Parathyroid adenoma (tissue), 2 donors: ENCODE measurements around the gene SYPL1.

ENCODE experiments used
- H2AFZ ChIP-seq: fragments of 300-600 bp; sonication (generic); one replicate; pipeline ENCODE4 v1.7.0; 2017; ENCODE audit warnings: antibody characterized with exemption, mild to moderate bottlenecking
- H3K27ac ChIP-seq: fragments of 300-600 bp; sonication (generic); one replicate; pipeline ENCODE4 v1.7.0; 2017
- H3K27me3 ChIP-seq: fragments of 300-600 bp; sonication (generic); one replicate; pipeline ENCODE4 v1.7.0; 2017; ENCODE audit warnings: low read length; ENCODE audit not compliant: control insufficient read depth, insufficient read depth
- H3K36me3 ChIP-seq: fragments of 300-600 bp; sonication (generic); one replicate; pipeline ENCODE4 v1.7.0; 2017; ENCODE audit warnings: low read length; ENCODE audit not compliant: control insufficient read depth, insufficient read depth
- H3K4me1 ChIP-seq: fragments of 300-600 bp; sonication (generic); one replicate; pipeline ENCODE4 v1.7.0; 2017; ENCODE audit warnings: control low read depth
- H3K4me2 ChIP-seq: fragments of 300-600 bp; sonication (generic); one replicate; pipeline ENCODE4 v1.7.0; 2017; ENCODE audit warnings: low read length
- H3K4me3 ChIP-seq: fragments of 300-600 bp; sonication (generic); one replicate; pipeline ENCODE4 v1.7.0; 2017; ENCODE audit warnings: low read depth, low read length
- H3K79me2 ChIP-seq: fragments of 300-600 bp; sonication (generic); one replicate; pipeline ENCODE4 v1.7.0; 2017; ENCODE audit warnings: control low read depth
- H3K9ac ChIP-seq: fragments of 300-600 bp; sonication (generic); one replicate; pipeline ENCODE4 v1.7.0; 2017; ENCODE audit warnings: mild to moderate bottlenecking
- H3K9me3 ChIP-seq: fragments of 300-600 bp; sonication (generic); one replicate; pipeline ENCODE4 v1.7.0; 2017; ENCODE audit warnings: low read length; ENCODE audit not compliant: control insufficient read depth
- CTCF ChIP-seq: fragments of 300-600 bp; sonication (generic); IDR thresholded peaks from one replicate; pipeline ENCODE4 v1.7.0; 2017; ENCODE audit warnings: antibody characterized with exemption, mild to moderate bottlenecking
- donor health status: primary hyperparathyroidism.

SYPL1 gene

DNA sequence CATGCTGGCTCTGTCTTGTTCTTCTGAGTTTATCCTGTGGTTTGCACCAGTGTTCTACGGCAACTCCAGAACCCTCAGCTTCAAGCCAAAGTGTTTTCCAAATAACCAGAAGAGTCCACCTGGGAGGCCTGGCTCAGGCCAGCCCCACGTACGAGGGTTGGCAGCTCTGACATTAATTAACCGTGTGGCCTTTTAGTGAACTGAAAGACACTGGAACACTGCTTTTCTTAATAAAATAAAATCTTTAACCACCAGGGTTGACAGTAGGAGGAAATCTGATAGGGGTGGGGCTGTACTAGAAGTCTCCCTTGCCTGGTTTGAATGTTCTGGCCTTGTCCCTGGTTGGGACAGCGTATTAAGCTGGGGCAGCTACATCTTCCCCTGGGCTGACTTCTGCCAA lies 64.9 kb downstream of the SYPL1 start:
- no peak for TF ChIP-seq CTCF
- H3K27ac ChIP-seq: no peak overlapping the region

DNA sequence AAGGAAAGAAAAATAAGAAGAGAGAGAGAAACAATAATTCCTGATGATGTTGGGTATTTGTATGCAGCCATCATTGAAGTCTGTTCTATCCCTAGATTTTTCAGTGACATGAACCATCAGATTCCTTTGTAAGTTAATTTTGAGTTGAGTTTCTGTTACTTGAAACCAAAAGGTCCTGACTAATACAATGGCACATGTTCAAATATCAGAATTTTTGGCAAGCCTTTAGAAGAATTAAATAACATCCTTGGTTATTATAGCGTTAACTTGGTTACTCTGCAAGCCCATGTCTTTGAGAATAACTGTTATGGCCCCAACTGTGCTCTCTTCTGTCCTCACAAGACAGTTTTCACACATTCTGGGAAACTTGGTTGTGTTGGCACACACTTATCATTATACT lies 66.5 kb downstream of the SYPL1 start:
- TF ChIP-seq CTCF: no peak
- no peaks in the 10 kb centered on the region for H3K79me2 ChIP-seq

More for the DNA sequence above, 64.9 kb downstream of the SYPL1 start:
- Histone ChIP-seq H2AFZ (no peak overlapping the region), H3K27me3 (no peaks in the 10 kb centered on the region), H3K79me2 (no peaks in the 10 kb centered on the region), H3K36me3 (no peaks in the 10 kb centered on the region), H3K4me3 (no peak overlapping the region), H3K4me2 (no peak overlapping the region), H3K9me3 (no peaks in the 10 kb centered on the region), H3K9ac (no peak overlapping the region), H3K4me1 (no peaks in the 10 kb centered on the region)

DNA sequence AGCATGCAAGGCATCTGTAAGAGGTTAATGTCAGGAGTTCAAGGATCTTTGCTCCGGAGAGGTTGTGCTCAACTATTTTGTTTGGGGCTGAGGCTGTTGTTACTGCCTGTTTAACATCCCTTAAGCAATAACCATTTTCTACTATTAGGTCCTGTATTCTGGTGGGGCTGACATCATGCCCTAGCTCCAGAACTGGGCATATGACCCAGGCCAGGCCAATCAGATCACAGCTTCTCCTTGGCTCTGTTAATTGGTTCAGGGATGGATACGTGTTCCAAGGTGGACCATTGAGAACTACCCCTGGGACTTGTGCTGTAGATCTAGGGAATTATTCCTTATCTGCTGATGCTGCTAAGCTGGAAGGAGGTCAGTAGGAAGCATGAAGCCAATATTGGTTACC lies 67.0 kb downstream of the SYPL1 start:
- no peak overlapping the region for H3K4me3 ChIP-seq
- TF ChIP-seq CTCF: no peak

More for the DNA sequence above, 66.5 kb downstream of the SYPL1 start:
- Histone ChIP-seq H3K27ac (no peak overlapping the region), H3K4me3 (no peak overlapping the region), H3K4me2 (no peak overlapping the region), H3K9ac (no peak overlapping the region), H3K36me3 (no peaks in the 10 kb centered on the region), H3K4me1 (no peaks in the 10 kb centered on the region), H3K27me3 (no peaks in the 10 kb centered on the region), H2AFZ (no peak overlapping the region), H3K9me3 (no peaks in the 10 kb centered on the region)

DNA sequence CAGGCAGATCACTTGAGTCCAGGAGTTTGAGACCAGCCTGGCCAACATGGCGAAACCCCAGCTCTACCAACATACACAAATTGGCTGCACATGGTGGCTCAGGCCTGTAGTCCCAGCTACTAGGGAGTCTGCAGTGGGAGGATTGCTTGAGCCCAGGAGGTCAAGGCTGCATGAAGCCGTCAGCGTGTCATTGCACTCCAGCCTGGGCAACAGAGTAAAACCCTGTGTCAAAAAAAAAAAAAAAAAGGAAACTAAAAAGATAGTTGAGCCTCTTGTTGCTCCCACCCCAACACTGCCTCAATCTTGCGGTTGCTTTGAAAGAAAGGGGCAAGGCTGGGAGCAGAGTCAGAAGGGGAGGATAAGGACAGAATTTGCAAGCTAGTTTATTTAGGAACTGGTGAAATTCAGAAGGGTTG lies 69.9 kb downstream of the SYPL1 start:
- Histone ChIP-seq H3K36me3 (no peaks in the 10 kb centered on the region), H3K9ac (no peak overlapping the region), H3K79me2 (no peaks in the 10 kb centered on the region), H3K4me2 (no peak overlapping the region), H3K27ac (no peak overlapping the region), H2AFZ (no peak overlapping the region), H3K4me1 (no peaks in the 10 kb centered on the region), H3K27me3 (no peaks in the 10 kb centered on the region), H3K9me3 (no peaks in the 10 kb centered on the region), H3K4me3 (no peak overlapping the region)
- no peak for TF ChIP-seq CTCF

More for the DNA sequence above, 67.0 kb downstream of the SYPL1 start:
- no peaks in the 10 kb centered on the region for H3K36me3 ChIP-seq
- no peak overlapping the region for H3K4me2 ChIP-seq
- no peaks in the 10 kb centered on the region for H3K9me3 ChIP-seq
- H3K27me3 ChIP-seq: no peaks in the 10 kb centered on the region
- H3K27ac ChIP-seq: no peak overlapping the region
- H2AFZ ChIP-seq: no peak overlapping the region
- H3K4me1 ChIP-seq: no peaks in the 10 kb centered on the region
- H3K9ac ChIP-seq: no peak overlapping the region
- H3K79me2 ChIP-seq: no peaks in the 10 kb centered on the region

GRCh38 chr7:106041140-106041717 lies 70.9 kb downstream of the SYPL1 start:
- Histone ChIP-seq H3K27me3 (no peaks in the 10 kb centered on the region), H2AFZ (no peak overlapping the region), H3K9me3 (no peaks in the 10 kb centered on the region), H3K9ac (no peak overlapping the region), H3K4me1 (no peaks in the 10 kb centered on the region), H3K36me3 (no peaks in the 10 kb centered on the region), H3K79me2 (no peaks in the 10 kb centered on the region), H3K27ac (no peak overlapping the region), H3K4me2 (no peak overlapping the region), H3K4me3 (no peak overlapping the region)
- TF ChIP-seq CTCF: peak; percentile 89
